ENCODE measurements around the gene RASL10A.

RASL10A gene

DNA sequence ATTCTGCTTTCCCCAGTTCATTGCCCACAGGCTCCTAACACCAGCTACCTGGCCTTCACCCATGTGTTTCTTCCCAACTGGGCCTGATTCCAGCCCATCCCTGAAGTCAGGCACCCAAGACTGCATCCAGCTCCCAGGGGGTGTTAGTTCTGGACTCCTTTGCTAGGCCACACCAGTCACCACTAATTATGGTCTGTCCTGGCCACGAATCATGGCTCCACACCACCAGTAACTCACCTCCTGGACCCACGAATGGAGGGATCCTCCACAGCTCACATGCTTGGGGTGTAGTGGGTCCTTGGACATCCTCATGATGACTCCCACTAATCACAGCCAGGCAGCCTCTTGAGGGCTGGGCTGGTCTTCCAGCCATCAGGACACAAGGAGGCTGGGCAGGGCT is 3.6 kb upstream of the RASL10A start:
- DNase-seq (ENCODE audit: low spot score) = no peak

DNA sequence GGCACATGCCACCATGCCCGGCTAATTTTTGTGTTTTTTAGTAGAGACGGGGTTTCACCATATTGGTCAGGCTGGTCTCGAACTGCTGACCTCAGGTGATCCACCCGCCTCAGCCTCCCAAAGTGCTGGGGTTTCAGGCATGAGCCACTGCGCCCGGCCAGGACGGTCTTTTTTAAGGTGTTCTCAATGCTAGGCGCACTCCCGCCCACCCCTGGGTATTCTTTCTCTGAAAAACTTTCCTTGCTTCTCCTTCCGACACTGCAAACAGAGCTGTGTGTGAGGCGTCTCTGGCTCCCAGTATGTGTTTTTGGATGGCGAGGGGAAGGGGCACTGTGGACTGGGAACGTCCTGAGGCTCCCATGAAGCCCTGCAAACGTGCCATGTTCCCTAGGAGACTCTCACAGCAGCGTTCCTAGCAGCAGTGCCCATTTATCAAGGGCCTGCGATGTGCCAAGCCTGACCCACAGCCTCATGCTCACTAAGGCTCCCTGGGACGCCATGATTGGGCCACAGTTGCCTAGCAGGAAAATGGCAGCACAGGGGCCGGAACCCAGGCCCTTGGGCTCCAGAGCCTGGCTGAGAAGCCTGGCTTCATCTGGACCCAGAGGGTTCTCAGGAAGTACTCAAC is 2.4 kb upstream of the RASL10A start:
- no peak for DNase-seq (ENCODE audit: low spot score)

DNA sequence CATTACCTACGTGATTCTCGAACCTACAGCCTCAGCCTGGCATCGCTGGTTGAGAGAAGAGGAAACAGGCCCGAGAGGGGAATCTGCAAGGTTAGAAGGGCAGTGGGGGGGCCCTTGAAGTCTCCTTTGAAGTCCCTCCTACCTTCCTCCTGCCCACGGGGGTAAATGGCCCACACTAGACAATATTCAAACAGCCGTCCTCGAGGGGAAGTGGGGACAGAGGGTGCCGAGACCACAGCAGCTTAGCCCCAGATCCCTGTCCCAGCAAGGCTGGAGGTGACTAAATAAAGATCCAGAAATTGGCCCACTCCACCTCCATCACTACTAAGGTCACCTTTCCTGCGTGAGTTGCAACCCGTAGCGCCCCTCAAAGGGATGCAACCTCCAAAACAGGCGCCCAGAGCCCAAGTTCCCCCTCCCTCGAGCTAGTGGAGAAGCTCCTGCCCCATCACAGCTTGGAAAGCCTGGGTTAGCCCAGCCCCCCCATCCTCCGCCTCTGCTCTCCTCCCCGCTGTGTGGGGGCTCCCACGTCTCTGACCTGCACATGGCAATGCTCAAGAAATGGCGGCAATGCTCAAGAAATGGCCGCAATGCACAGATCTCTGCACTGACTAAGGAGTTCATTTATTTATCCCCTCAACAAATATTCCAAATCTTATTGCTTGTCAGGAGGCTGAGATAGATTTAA is 788 bp upstream of the RASL10A start:
- no peak for DNase-seq (ENCODE audit: low spot score)

DNA sequence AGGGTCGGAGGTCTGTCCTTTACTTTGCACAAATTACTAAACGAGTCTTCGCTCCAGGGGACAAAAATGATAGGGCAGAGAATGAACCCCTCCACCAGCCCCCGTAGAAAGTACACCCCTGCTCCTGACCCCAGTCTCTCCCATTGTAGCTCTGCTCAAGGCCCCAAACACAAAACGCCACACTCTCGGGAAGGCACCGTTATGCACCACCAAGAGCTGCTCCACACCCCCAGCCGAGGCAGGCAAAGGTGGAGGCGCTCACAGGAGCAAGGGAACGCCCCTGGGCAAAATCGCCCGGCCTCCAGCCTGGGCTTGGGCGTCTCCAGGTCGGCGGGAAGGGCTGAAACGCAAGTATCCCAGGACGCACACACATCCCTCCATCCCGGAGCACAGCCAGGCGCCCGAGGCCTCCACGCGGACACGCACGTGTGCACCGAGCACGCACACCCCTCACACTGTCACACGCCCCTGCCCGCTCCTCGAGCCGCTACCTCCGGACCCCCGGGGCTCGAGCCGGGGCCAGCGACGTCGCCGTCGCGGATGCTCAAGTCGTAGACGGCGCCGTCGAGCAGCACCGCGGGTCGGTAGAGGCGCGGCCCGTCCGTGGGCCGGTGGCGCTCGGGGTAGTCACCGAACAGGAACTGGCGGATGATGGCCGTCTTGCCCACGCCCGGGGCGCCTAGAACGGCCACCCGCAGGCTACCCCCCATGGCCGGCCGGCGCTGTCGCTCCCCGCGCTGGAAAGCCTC is 786 bp downstream of the RASL10A start:
- no peak for DNase-seq (ENCODE audit: low spot score)

DNA sequence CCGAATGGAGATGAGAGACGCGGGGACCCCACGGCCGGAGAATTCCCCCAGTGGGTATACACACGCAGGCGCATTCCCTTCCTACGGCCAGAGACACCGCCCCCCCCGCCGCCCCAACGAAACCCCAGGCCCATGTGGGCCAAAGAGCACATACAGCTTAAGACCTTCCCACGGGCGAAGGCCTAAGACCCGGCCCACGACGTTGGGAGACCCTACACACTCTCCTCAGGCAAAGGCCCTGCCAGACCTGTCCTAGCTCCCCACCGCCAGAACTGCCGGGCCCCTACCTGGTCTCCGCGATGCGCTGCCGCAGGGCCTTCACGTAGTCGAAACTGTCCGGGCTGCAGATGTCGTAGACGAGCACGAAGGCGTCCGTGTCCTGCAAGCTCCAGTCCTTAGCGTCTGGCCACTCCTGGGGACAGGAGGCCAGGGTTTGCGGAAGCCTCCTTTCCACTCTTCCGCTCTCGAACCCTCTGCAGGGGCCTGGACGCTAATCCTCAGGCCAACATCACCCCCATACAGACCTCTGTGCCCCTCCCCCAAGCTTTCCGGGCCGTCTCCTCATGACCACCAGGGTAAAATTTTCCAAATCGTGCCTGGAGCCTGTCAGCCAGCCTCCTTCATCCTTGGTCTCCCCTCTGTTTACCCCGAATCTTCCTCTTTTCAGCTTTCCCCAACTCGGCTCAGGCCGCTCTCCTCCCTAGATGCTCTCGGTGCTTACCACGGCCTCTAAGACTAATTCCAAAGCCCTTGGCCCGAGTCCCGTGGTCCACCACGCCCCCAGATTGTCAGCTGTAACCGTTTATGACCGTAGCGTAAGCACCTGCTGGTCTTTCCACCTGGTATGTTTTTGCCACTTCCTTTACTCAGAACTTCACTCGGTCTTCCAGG is 1.7 kb downstream of the RASL10A start:
- DNase-seq (ENCODE audit: low spot score) = no peak

DNA sequence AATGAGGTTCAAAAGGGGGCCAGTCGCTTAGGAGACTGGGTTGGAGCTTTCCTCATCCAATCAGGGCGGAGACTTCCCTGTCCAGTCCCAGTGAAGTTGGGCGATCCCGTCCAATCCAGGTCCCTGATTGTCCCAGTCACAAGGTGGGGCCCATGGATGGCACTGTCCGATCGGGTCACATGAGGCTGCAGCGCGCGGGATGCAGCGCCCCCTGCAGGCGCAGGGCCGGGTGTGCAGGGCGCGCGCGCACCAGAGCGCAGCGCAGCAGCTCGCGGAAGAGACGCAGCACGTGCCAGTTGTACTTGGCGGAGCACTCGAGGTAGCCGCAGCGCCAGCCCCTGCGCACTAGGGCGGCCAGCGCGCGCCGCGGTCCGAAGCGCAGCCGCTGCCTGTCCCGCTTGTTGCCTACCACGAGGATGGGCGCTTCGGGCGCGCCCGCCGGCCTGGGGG is 2.3 kb downstream of the RASL10A start:
- peak; percentile 64 for DNase-seq (ENCODE audit: low spot score)

DNA sequence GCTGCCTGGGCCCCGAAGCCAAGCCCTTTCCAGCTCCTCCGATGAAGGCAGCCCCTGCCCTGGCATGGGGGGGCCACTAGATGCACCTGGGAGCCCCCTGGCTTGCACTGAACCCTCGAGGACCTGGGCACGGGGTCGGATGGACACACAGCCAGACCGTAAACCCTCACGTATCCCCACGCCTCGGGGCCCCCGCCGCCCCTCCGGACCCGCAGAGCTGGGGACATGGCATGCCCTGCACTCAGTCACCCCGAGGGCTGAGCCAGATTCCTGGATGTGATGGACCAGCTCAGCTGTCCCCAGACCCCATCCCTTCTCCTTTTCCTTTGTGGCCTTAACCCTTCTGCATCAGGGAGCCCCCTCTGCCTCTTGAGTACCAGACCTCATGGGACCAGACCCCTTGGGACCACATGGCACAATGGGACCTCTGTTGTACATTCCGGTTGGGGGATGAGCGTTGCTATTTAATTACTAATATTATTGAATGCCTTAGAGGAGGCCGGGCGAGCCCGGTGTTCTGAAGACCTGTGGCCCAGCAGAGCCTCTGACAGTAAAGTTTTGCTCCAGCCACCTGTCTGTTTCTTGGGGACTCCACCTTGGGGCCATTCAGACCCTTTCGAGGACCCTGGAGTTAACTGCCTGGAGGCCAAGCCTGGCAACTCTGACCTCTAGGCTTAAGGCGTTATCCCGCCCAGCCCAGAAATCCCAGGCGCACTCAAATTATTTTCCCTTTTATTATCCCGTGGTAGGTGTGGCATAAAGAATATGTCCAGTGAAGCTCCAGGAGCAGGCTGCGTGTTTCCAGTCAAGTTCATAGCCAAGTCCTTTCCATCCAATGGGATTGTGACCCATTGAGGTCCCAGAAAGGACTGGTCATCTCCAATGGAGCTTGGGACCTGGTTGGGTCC is 3.0 kb downstream of the RASL10A start:
- no peak for DNase-seq (ENCODE audit: low spot score)

DNA sequence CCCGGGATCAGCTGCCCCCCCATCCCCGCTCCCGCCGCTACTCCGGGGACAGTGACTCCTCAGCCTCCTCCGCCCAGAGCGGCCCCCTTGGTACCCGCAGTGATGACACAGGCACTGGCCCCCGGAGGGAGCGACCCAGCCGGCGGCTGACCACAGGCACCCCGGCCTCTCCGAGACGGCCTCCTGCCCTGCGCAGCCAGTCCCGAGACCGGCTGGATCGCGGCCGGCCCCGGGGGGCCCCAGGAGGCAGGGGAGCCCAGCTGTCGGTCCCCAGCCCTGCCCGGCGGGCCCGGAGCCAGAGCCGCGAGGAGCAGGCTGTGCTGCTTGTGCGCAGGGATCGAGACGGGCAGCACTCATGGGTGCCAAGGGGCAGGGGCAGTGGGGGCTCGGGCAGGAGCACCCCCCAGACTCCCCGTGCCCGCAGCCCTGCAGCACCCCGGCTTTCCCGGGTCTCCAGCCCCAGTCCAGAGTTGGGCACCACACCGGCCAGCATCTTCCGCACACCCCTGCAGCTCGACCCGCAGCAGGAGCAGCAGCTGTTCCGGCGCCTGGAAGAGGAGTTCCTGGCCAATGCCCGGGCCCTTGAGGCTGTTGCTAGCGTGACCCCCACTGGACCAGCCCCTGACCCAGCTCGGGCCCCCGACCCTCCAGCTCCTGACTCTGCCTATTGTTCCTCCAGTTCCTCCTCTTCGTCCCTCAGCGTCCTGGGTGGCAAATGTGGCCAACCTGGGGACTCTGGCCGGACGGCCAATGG is 3.9 kb downstream of the RASL10A start:
- DNase-seq (ENCODE audit: low spot score) = no peak

DNA sequence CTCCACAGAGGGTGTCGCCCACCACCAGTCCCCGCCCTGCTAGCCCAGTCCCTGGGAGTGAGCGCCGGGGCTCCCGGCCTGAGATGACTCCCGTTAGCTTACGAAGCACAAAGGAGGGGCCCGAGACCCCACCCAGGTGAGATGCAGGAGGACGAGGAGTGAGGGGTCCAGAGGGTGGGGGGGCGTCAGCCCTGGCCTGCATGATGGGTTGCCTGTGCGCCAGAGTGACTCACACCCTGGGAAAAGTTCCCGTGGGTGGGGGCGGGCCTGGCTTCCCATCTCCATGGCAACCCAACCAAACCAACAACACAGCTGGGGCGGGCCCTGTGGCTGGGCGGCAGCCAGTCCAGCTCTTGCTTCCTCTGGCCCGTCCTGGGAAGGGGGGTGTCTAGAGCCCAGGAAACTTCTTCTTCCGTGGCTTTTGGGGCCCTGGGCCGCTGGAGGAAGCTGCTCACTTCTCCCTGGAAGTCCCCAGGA is 4.6 kb downstream of the RASL10A start:
- DNase-seq (ENCODE audit: low spot score) = peak; percentile 47

DNA sequence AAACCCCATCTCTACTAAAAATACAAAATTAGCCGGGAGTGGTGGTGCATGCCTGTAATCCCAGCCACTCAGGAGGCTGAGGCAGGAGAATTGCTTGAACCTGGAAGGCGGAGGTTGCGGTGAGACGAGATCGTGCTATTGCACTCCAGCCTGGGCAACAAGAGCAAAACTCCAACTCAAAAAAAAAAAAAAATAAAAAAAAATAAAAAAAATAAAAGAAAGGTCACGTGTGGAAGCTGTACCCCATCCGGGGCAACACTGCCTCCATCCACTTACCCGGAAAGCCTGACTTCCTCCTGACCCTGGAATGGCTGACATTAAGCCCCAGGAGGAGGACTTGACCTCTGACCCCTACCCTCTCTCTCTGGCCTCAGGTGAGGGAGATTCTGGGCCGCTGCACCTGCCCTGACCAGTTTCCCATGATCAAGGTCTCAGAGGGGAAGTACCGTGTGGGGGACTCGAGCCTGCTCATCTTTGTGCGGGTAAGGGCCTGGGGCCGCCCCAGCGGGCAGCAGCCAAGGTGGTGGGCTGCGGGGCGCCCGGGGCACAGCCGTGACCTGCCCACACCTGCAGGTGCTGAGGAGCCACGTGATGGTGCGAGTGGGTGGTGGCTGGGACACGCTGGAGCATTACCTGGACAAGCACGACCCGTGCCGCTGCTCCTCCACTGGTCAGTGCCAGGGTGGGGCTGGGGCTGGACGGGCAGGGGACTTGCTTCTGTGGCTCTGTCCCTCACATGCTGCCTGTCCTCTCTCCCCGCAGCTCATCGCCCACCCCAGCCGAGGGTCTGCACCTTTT is 5.2 kb downstream of the RASL10A start:
- no peak for DNase-seq (ENCODE audit: low spot score)

DNA sequence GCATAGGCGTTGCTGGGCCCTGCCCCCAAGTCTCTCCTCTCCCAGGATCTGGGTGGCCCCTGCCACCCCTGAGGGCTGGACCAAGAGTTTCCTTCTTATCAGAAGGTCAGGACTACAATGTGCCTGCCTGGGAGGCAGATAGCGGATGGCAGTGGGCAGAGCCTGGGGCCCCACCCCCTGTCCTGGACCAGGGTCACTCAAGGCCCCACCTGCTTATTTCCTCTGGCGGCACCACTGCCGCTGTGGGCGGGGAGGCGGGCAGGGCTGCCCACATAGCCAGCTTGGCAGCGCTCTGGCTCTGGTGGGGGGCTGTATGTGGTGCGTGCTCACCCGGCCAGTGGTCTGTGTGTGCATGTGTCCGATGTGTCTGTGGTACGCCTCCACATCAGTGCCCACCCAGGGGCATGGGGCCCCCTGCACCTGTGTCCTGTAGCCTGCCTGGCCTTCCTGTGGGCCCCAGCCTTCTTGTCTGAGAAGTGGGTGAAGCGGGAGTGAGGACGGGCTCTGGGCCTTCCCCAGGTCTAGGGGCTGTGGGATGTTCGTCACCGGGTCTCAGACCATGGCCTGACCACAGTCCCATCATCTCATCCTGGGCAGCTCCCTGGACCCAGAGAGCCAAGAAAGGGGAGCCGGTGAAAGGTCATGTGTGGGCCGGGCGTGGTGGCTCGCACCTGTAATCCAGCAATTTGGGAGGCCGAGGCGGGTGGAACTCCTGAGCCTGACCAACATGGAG is 6.0 kb downstream of the RASL10A start:
- DNase-seq (ENCODE audit: low spot score) = no peak

DNA sequence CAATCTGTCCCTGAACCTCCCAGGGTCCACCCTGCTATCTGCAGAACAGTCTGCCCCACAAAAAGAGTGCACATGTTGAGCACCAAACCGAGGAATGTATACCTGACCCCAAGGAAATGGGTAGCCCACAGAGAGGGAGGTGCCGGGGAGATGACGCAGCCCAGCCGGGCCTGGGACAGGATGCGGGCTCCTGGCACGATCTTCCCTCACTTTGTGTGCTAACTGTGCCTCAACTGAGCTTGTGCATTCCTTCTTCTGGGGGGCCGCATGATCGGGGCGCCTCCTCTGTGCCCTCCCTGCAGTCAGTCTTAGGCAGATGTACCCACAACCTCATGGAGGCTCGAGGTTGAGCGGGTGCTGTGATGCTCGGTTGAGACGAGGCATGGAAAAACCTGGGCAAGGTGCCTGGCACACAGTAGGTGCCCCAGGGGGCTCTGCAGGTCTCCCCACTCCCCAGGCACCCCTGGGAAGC is 6.7 kb downstream of the RASL10A start:
- peak; percentile 6 for DNase-seq (ENCODE audit: low spot score)

DNA sequence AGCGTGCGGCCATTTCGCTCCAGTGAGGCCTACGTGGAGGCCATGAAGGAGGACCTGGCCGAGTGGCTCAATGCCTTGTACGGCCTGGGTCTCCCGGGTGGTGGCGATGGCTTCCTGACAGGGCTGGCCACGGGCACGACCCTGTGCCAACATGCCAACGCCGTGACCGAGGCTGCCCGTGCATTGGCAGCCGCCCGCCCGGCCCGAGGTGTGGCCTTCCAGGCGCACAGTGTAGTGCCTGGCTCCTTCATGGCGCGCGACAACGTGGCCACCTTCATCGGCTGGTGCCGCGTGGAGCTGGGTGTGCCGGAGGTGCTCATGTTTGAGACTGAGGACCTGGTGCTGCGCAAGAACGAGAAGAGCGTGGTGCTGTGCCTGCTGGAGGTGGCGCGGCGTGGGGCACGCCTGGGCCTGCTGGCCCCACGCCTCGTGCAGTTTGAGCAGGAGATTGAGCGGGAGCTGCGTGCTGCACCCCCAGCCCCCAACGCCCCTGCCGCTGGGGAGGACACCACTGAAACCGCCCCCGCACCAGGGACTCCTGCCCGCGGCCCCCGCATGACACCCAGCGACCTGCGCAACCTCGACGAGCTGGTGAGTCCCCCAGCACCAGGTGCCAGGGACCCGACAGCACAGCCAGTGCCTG is 7.2 kb downstream of the RASL10A start:
- no peak for DNase-seq (ENCODE audit: low spot score)

DNA sequence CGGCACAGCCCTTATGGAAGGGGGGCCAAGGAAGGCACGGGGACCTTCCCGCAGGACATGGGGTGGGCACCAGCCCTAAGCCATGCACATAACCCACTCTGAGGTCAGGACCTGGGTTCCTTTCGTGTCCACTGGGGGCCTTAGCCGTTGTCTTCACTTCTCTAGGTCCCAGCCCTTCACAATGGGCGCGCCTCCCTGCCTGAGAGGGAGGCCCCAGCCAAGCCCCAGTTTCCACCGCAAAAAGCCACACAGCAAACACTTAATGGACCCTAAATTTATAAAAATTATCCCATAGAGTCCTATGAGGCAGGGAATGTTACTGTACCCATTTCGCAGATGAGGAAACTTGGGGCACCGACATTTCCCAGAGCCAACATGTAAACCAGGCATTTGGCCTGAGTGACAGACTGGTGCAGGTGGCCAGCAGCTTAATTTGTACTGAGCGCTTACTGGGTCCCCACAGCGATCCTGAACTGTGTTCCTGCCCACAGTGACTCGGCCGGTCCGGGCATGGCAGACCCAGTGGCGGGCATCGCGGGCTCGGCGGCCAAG is 7.8 kb downstream of the RASL10A start:
- DNase-seq (ENCODE audit: low spot score) = peak; percentile 3

DNA sequence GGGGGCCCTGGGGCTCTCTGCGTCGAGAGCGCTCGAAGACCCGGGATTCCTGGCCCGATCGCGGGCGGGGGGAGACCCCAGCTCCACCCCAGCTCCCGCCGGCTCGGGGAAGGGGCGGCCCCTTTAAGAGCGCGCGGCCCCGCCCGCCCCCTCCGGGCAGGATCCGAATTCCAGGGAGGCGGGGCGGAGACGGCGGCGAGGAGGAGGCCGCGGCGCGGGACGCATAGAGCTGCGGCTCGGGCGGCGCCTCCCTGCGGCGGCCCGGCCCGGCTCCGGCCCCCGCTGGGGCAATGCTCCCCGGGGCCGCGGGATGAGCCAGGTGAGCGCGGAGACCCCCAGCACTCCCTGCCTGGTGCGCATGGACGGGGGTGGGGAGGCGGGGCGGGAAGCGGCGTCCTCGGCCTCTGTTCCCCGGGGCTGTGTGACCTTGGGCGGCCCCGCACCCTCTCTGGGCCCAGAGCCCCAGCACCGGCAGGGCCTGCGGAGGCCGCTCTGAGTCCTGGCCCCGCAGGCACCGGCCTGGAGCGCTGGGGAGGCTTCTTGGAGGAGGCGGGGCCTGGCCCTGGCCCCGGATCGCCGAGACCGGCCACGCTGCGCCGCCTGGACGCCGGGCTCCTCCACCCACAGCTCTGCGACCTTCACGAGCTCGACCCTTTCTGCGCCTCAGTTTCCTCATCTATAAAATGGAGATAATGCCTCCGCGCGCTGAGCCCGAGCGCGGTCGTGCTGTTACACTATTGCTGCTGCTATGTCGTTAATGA is 8.5 kb downstream of the RASL10A start:
- DNase-seq (ENCODE audit: low spot score) = peak; percentile 38

DNA sequence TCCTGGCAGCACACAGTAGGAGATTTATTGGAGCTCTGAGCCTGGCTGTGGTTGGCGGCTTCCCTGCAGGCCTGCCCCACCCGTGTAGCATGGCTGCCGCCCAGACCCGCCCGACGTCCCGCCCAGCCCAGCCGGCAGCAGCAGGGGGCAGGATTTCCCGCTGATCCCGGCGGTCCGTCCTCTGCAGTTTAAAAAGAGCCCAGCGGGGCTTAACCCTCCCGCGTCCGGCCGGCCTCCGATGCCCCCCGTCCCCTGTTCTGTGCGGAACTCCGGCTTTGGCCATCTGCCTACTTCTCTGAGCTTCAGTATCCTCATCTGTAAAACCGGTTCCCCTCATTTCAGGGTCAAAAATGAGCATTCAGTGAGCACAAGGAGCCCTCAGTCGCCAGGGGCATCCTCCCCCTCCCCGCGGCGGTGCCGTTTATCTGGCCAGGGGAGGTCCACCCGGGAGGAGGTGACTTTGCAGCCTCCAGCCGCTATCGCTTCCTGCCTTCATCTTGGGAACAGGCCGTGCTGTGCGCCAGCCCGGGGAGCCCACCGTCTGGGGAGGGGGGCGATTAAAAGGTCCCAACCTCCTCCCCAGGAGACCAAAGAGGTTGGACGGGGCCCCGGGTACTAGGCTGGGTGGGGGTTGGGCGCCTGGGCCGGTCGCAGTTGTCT is 9.2 kb downstream of the RASL10A start, which contains the start of gene GAS2L1:
Gene GAS2L1, plus strand, starts transcription at position 476 of the 660 bp plus-strand sequence. CDS start 1,456 bp downstream, outside the sequence.
- DNase-seq (ENCODE audit: low spot score) = peak; percentile 57
